ENCODE data around the gene SPRY4.
"Not testable (repeated sequence)": the region's sequence is repeated elsewhere in the genome, so short reads cannot be mapped to it uniquely, and the experiment has no call there.

The SPRY4 gene

GRCh38 chr5:142333749-142334148, 8.9 kb upstream of the SPRY4 start:
- DNase-seq, result not testable (repeated sequence)

DNA sequence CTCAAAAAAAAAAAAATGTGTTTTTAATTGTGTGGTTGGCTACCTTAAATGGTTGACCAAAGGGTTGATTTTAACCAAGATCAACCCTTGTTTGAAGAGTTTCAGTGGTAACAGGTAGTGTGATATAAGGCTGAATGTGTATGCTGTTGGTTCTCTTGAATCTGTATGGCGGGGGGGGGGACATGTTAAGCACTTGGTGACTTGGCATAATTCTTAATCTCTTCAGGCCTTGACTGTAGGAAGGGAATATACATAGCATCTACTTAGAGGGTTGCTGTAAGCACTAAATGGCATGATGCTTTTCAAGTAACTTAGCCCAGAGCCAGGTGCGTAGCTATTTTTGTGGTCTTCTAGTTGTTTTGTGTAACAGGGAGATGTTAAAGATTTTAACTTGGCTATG, 5.6 kb upstream of the SPRY4 start:
- no peak for DNase-seq

DNA sequence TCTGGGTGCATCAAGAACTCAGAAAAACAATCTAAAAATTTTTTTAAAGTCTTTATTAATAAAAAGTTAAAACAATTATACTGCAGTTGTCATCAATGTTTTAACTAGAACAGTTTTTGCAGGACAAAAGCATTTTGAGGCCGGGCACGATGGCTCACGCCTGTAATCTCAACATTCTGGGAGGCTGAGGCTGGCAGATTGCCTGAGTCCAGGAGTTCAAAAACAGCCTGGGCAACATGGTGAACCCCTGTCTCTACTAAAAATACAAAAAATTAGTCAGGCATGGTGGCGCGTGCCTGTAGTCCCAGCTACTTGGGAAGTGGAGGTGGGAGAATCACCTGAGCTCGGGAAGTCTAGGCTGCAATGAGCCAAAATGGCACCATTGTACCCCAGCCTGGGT, 5.2 kb upstream of the SPRY4 start:
- no peak for DNase-seq

GRCh38 chr5:142327111-142327842, 2.5 kb upstream of the SPRY4 start:
- no peak for DNase-seq

DNA sequence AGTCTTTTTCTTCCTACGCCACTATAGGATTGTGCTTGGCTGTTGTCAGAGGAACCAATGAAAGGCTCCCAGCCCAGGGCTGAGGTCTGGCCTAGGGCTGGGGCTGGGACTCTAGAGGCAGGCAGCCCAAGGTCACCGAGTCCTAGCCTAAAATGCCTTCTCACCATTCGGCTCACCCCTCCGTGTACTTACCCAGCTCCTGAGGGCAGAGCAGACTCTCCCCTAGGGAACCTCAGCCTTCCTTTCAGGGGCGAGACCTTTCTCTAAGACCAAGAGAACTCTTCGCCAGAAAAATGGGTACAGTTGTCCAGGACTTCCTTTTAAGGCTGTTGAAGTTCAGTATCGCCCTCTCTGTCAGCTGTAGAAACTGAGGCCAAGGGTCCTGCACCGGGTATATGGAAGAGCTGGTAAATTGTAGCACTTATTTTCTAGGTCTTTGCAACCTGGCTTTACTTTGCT, 1.7 kb upstream of the SPRY4 start:
- no peak for DNase-seq

DNA sequence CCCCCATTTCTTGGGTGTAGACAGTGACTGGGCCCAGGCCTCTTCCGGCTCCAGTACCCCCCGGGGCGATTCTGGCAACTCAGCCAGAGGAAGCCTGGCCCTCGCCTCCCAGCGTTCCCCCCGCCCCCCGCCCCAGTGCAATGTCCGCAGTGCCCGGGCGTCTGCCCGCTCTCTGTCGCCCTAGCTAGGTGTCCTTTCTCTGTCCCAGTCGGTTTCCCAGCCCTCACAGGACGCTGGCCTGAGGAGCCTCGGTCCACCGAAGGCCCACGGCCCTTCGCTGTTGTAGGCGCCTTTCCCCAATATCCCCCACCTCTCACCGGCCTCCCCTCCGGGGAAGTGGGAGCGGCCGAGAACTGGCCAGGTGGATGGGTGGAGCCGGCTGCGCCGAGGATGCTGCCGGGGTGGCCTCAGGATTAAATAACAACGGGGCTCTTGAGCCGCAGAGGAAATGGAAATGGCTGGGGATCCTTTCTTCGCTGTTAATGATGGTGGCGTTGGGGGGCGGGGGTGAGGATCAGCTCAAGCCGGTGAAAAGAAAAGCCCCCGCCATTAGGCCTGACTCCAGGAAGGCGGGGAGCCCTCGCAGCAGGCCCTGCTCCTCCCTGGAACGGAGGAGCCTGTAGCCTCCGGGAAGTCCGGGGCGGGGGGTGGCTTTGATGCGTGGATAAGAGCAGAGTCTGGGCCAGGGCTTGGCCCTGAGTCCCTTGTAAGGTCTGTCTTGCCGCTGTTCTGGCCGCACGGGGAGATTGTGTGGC, 1.1 kb upstream of the SPRY4 start:
- DNase-seq, result no peak

- DNase-seq, result no peak
Measured at GRCh38 chr5:142324136-142324870, 518 bp downstream of the SPRY4 start.

DNA sequence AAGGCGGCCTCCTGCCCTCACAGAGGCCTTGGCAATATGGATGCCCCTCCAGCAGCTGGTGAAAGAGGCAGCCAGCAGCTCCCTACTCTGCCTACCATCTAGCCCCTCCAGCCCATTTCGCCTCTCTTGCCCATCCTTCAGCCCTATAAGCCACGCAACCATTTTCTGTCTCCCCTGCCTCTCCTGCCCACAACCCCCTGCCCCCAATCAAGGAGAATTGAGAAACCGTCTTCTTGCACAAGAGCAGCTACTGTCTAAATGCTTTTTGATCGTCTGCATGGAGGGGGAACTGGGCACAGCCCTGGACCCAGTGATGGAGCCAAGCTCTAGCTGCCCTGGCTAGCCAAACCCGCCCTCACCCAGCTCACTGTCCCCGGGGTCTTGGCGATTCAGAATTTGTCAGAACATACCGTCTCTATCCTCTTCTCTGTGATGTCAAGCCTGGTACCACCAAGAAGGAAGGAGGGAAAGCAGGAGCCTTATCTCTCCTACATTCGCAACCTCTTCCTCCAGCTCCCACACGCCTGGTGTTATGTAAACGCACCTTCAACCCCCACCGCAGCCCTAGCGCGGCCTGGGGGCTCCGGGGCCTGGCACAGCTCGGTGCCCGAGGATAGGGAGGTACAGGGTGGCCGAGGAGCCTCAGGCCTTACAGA, 1.2 kb downstream of the SPRY4 start:
- DNase-seq, result no peak

- DNase-seq, result no peak
Measured at GRCh38 chr5:142322747-142323479, 1.9 kb downstream of the SPRY4 start.

DNA sequence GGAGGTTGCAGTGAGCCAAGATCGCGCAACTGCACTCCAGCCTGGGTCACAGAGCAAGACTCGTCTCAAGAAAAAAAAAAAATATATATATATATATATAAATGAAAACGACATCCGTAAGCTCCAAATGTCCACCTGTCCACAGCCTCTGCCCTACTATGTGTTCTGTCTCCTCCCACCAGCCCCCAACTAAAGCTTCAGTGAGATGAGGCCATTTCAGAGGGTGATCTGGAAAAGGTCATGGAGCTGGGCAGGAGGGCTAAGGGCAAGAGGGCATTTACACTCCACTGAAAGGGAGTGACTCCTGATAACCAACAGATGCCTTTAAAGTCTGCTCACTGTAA, 2.4 kb downstream of the SPRY4 start:
- DNase-seq, result no peak

GRCh38 chr5:142320851-142321560, 3.8 kb downstream of the SPRY4 start:
- DNase-seq, result no peak

- DNase-seq, result no peak
Measured at GRCh38 chr5:142320430-142320738, 4.4 kb downstream of the SPRY4 start.

- no peak for DNase-seq
Measured at GRCh38 chr5:142319560-142320429, 5.0 kb downstream of the SPRY4 start.

- no peak for DNase-seq
Measured at GRCh38 chr5:142319105-142319504, 5.7 kb downstream of the SPRY4 start.

DNA sequence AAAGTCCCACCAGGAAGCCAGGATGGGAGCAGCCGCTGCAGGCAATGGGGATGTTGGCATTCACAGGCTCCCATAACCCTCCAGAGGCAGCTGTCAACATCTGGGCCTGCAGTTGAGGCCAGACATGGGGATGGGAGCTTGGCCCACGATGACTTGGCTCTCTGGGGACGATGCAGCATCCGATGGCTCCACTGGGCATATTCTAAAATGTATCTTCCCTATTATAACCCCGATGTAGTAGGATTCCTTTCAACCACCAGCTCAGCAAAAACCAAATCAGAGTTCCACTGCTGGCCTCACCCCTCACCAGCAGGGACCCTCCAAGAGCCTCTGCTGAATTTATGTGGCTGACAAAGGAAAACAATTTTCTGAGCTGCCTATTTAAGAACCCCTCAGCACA, 7.1 kb downstream of the SPRY4 start:
- DNase-seq, result no peak

- DNase-seq, result no peak
Measured at GRCh38 chr5:142317173-142317572, 7.6 kb downstream of the SPRY4 start.

DNA sequence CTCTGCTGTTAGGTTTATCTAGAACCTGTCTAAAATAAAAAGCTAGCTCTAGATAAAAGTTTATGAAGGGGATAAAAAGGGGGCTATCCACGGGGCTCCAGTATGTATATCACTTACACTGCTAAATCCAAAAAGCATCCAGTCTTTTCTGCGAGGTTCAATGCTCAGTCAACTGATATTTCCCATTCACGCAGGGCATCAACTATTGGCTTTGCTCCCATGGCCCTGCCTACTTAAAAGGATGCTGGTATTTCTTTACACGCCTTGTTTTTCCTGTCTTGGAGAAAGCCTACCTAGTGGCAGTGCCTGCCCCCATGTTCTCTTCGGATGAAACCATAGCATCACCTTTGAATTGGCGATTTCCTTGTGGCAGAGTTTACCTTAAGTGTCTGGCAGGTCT, 8.1 kb downstream of the SPRY4 start:
- no peak for DNase-seq

GRCh38 chr5:142316051-142316450, 8.8 kb downstream of the SPRY4 start:
- DNase-seq, result peak; percentile 32

DNA sequence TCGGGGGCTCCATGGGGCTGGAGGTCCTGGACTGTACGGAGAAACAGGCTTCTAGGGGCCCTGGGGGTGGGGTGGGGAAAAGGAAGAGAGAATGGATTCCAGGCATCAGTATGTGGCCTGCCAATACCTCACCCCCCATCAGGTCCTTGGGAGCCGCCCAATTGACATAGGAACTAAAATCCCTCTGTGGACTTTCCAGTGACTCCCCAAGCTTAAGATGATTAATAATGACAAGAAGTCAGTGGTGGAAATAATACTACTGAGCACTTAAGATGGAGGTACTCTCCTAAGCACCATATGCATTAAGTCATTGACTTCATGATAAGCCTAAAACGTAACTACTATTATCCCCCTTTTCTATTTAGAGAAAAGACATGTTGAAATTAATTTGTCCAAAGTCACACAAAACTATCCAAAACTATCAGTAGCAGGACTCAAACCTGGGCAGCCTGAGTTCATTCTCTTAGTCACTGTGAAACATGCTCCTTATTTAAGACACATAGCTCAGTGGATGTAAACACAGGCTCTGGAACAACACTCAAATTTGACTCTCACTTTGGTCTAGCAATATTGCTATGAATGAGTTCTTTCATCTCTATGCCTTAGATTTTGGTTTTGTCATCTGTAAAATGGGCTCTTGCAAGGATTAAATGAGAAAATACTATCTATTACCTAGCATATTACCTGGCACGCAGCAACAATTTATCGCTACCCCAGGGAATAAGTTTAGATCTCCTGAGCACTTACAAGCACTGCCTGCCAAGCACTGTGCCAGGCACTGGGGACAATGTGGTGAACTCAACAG, 9.5 kb downstream of the SPRY4 start:
- DNase-seq, result no peak

DNA sequence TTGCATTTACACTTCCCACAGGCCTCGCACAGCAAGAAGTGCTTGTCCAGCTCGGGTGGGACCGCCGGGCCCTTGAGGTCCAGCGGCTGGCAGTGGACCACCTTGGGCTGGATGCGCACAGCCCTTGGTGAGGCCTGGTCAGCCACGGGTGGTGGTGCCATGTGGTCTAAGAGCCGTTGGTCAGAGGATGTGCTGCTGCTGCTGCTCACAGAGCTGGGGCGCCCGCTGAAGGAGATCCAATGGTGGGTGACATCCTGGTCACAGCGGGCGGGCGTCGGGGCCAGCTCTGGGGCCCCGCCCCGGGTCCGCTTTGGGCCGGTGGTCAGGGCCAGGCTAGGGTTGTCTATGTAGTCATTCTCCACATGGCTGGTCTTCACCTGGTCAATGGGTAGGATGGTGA, 10.2 kb downstream of the SPRY4 start:
- DNase-seq, result no peak

Measured in NCI-H2171 (cell line).